Brain pericyte (primary cell): ENCODE measurements around the gene GPR35.
"Not testable (repeated sequence)": the region's sequence is repeated elsewhere in the genome, so short reads cannot be mapped to it uniquely, and the experiment has no call there.

Source experiments
- DNase-seq: peaks from one replicate; pipeline ENCODE4 v3.0.0-alpha.2; 2012; ENCODE audit warnings: low read depth, low spot score

Gene GPR35

DNA sequence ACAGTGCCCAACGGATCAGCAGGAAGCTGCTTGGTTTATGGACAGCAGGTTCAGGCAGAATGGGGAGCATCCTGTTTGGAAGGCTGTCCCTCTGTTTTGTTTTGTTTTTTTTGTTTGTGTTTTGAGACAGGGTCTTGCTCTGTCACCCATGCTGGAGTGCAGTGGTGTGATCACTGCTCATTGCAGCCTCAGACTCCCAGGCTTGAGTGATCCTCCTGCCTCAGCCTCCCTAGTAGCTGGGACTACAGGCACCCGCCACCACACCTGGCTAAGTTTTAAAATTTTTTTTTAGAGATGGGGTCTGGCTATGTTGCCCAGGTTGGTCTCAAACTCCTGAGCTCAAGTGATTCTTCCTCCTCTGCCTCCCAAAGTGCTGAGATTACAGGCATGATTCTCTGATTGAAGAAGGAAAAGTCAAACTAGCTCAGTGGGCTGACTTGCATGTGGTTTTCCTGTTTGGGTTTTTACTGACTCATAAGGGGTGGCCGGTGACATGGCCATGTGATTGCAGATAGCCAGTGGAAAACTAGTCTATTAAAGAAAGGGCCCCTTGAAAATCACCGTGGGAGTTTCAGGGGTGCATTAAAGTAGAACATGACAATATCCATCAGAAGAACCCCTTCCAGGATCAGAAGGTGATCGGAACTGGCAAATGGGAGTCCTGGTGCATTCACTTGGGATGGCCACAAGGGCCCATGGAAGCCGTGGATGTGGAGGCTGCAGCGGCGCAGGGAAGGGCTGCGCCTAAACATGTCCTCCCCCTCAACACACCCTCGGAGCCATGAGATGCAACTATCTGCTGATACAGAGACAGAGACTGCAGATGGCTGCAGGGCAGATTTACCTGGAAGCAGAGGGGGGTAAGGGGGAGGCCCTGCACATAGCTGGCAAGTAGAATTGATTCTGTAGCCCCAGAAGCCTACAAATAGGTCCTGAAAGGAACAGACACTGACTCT, 30.9 kb downstream of the GPR35 start:
- no peak for DNase-seq

DNA sequence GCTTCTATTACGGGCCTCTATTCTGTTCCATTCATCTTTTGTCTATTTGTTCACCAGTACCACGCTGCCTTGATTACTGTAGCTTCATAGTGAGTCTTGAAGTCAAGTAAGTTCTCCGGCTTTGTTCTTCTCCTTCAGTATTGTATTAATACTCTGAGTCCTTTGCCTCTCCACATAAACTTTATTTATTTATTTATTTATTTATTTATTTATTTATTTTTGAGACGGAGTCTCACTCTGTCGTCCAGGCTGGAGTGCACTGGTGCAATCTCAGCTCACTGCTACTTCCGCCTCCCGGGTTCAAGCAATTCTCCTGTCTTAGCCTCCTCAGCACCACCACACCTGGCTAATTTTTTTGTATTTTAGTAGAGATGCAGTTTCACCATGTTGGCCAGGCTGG, 34.6 kb downstream of the GPR35 start:
- not testable (repeated sequence) for DNase-seq

DNA sequence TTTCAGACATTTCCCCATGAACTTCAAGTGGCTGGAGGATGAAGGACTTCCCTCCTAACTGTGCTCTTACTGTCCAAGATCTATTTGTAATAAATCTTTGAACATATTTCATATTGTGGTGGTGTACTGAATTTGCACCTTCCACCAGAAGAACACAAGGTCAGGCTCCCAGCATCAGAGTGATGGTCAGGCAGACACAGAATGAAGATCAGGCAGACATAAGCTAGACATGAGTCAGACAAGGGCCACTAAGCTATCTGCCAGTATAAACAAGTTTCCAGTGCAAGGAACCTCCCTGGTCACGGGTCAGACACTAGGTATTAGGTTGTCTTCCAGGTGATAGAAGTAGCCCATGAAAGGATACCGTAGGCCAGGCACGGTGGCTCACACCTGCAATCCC, 37.4 kb downstream of the GPR35 start:
- no peak for DNase-seq

DNA sequence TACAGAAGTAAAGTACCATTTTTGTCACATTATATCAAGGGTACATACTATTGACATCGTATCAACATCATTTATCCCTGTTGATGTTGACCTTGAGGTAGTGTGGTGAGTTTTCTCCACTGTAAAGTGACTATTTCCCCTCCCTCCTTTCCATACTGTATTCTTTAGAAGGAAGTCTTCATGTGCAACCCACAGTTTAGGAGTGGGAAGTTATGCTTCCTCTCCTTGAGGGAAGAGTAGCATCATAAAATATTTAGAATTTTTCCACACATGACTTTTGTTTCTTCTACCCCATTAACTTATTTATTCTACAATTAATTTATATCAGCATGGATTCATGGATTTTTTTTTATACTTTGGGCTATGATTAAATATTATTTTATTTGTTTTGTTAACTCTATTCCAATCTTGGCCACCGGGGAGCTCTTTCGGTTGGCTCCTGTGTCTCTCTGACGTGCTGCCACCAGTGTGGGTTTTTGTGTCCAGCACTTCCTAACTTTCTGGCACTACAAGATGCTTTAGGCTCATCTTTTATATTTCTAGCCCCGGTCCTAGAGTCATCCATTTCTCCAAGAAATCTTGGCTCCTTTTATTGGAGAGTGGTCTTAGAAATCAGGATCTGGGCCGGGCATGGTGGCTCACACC, 38.4 kb downstream of the GPR35 start:
- DNase-seq, result no peak

DNA sequence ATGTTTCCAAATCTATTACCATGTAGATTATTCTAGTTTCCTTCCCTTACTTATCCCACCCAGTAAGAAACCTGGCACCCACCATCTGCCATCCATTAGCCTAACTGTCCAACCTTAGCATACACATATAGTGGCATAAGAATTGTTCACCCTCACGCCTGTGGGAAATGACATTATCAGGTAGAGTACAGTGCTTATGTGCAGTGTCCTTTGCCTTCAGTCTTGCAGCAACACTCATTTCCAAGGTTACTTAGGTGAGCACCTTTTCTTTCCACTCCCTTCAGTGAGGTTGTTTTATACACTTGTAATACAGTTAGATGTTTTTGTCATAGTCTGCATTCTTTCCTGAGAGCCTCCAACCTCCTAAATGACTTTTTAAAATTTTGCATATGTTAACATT, 39.3 kb downstream of the GPR35 start:
- DNase-seq, result no peak

DNA sequence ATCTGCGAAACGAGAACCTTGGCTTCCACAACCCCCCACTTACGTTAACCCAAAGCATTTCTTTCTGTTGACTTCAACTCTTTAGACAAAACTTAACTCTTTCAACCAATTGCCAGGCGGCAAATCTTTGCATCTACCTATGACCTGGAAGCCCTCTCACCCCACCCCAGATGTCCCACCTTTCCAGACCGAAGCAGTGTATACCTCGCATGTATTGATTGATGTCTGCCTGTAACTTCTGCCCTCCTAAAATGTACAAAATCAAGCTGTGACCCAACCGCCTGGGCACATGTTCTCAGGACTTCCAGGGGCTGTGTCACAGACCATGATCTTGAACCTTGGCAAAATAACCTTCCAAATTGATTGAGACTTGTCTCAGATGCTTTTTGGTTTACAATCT, 45.1 kb downstream of the GPR35 start:
- no peak for DNase-seq

DNA sequence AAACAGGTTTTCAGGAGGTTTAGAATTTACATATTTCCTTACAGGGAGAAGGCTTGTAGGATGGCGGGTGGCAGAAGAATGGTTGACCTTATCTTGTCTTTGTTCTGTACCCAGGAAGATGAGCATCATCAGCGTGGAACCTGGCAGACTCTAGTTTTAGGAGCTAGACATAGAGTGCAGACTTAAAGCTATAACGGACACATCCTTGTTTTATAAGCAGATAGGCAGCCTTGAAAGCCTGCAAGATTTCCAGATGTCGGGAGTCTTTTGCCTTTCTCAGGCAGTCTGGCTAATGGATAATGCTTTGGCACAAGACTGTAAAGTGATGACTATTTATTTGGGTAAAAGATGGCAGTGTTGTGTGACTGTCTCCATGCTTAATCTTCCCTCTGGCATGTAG, 45.7 kb downstream of the GPR35 start:
- DNase-seq, result no peak

DNA sequence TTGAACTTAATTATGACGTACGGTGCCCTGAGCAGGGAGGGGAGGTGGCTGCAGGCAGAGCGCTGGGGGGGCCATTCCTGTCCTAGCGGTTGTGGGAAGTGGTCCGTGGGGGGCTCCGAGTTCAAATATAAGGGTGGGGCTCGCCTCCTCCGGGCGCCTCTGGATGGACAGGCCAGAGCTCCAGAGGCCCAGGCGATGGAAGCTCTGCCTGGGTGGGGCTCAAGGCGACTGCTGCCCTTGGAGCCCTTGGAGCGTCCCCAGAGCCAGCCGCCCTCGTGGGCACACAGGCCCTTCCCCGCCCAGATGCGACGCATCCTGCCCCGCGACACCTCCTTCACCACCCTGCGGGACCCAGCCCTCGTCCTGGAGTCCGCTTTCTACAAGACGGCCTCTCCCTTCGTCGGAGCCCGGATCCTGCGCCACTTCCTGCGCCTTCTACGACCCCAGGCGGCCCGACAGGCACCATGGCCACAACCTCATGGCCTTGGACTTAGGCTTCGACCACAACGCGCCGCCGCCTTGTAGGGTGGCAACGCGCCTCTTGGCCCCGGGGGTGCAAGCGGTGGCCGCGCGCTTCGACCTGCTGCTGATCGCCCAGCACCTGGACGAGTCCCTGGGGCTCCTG, 46.9 kb downstream of the GPR35 start:
- DNase-seq, result no peak

DNA sequence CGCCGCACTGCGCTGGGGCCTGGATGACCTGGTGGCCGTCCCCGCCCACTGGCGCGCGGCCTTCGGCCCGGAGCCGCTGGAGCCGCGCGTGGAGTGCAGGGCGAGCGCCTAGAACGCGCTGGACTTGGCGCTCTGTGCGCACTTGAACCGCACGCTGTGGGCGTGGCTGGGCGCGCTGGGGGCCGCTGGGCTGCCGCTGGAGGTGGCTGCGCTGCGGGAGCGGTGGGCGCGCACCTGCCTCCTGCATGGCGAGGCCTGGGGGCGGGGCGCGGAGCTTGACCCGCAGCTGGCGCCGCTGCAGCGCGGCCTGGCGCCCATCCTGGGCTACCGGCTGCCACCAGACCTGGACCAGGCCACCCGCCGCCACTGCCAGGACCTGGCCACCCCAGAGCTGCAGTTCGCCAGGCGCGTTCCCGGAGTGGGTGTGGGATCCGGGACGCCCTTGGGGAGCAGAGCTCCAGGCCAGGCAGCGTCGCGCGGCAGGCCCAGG, 47.5 kb downstream of the GPR35 start:
- no peak for DNase-seq

DNA sequence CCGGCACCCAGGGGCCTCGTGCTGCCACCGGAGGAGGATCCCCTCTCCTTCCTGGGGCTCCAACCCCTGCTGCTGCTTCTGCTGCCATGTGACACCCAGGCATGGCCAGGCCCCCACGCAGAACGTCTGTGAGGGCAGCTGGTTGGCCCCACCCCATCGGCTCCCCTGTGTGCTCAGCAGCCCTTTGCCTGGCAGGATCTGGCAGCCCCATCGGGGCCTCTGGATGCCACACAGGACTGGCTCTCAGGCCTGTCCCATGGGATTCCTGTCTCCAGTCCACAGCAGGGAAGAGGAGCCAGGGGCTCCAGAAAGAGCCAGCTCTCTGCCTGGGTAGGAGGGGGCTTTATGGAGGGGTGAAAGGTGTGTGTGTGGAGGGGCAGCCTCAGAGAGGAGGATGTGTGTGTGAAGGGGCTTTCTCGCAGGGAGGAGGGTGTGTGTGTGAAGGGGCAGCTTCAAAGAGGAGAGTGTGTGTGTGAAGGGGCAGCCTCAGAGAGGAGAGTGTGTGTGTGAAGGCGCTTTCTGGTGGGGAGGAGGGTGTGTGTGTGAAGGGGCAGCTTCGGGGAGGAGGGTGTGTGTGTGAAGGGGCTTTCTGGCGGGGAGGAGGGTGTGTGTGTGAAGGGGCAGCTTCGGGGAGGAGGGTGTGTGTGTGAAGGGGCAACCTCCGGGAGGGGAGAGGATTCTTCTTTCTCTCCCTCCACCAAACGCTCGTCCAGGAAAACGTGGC, 49.3 kb downstream of the GPR35 start:
- not testable (repeated sequence) for DNase-seq

DNA sequence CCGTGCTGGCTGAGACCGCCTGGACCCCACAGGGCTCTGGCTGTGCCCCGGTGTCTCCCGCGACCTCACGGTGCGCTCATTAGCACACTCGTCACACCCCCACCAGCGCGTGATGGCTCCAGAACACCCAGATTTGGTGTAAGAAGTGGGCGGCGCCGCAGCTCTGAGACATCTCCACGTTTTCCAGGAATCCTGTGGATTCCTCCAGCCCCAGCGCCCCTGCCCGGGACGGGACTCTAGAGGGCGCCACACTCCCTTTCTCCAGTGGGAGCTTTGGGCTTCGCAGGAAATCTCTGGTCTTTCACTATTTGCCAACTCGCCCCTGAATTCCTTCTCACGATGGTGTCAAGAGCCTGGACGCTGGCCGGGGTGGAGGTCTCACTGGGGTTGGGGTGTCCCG, 50.1 kb downstream of the GPR35 start:
- not testable (repeated sequence) for DNase-seq

DNA sequence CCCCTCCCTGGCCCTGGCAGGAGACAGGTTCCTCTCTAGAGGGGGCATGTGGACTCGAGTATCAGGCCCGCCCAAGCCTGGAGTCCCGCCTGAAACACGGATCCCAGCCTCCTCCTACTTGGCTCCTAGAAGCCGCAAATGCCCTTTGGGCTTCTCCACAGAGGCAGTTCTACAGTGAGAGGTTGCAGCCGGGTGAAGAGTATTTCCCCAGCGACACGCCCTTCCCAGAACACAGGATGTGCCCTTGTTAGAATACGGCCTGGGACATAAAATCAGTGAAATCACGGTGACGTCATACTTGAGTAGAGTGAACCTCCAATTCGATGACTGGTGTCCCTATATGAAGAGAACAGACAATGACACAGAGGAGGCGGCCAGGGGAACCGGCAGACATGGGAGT, 52.8 kb downstream of the GPR35 start:
- not testable (repeated sequence) for DNase-seq

DNA sequence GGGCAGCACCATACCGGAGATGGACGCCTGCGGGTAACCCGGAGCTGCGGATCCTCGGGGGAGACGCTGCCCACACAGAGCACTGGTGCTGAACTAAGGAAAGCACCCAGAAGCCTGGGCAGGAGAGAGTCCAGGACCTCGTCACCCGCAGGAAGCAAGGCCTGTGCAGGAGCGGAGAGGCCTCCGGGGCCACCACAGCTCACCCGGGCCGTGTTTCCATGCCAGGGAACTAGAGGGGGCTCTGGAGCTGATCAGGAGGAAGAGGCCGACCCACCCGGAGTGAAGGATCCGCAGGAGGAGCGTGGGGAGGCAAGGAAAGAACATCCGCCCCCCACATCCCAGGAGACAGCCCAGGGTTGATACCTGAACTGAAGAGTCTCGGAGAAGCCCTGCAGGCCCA, 53.6 kb downstream of the GPR35 start:
- DNase-seq, result not testable (repeated sequence)

DNA sequence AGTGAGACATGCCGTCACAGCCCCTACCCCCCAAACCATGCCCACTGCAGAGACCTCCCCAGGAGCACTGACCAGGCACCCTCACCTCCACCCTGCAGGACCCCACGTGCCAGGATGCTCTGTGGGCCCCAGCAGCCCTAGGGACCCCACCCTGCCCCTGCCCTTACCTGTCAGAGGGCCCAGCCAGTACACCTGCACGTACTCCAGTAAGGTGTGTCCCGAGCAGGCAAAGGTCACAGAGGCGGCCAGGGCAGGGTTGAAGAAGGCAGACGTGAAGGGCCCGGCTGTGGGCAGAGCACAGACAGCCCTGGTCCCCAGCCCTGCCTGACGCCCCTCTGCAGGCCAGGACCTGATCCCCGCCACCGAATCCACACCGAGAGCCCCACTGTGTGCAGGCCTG, 54.9 kb downstream of the GPR35 start:
- not testable (repeated sequence) for DNase-seq
